Gastrocnemius medialis (tissue), 4 donors: ENCODE measurements around the gene RBM47.

Experiments used
- CTCF ChIP-seq, 5 experiments: fragments of 450-650 bp in 3 of 5; fragments of 200-600 bp in 2 of 5; sonication (generic) in 2 of 5; IDR thresholded peaks in 4 of 5; conservative IDR thresholded peaks in 1 of 5; 1 replicate in 4 of 5; 2 replicates in 1 of 5; pipeline ENCODE4 v1.5.1; 2016 to 2019; ENCODE audit warnings: antibody characterized with exemption in 5 of 5, mild to moderate bottlenecking in 3 of 5, moderate library complexity in 3 of 5
- POLR2A ChIP-seq, 2 donors: fragments of 450-650 bp; IDR thresholded peaks; one replicate each; pipeline ENCODE4 v1.6.1; 2017; ENCODE audit warnings: antibody characterized with exemption in 2 of 2, mild to moderate bottlenecking in 2 of 2, moderate library complexity in 2 of 2

GRCh38 chr4:40546506-40546905 is 83.2 kb downstream of the RBM47 start:
- TF ChIP-seq POLR2A (IDR thresholded peaks at IDR 0.05) (no peak), CTCF (IDR thresholded peaks at IDR 0.05 in 4 of 5, conservative IDR thresholded peaks at IDR 0.05 in 1 of 5) (no peak)
